Chondrocyte (in vitro differentiated cells): ENCODE measurements around the gene LRRC23. TPM values are rescaled to one million over a fixed set of nuclear protein-coding genes. Genes with fewer than 3 reads are reported as not detected.
A peak's percentile ranks its signal among the peaks of the same experiment; 100 is the strongest.

Experiments used
- DNase-seq: peaks from one replicate; pipeline ENCODE4 v3.0.0; 2021; ENCODE audit warnings: mixed read lengths, low spot score
- H3K27ac Mint-ChIP-seq: one replicate; pipeline ENCODE4 v1.8.0; 2021; ENCODE audit warnings: mild to moderate bottlenecking, moderate library complexity, mixed read lengths; ENCODE audit not compliant: unreplicated experiment
- H3K27me3 Mint-ChIP-seq: 2 replicates; pipeline ENCODE4 v1.8.0; 2021; ENCODE audit warnings: low read depth, mixed read lengths
- H3K36me3 Mint-ChIP-seq: 2 replicates; pipeline ENCODE4 v1.8.0; 2021; ENCODE audit warnings: low read depth, mixed read lengths
- H3K4me1 Mint-ChIP-seq: 2 replicates; pipeline ENCODE4 v1.8.0; 2021; ENCODE audit warnings: low read depth, mild to moderate bottlenecking, mixed read lengths
- H3K4me3 Mint-ChIP-seq: one replicate; pipeline ENCODE4 v1.8.0; 2021; ENCODE audit warnings: mild to moderate bottlenecking, moderate library complexity, mixed read lengths; ENCODE audit not compliant: unreplicated experiment
- H3K9me3 Mint-ChIP-seq: 2 replicates; pipeline ENCODE4 v1.8.0; 2021; ENCODE audit warnings: low read depth, mixed read lengths
- total RNA-seq: library from RNA; stranded (reverse); gene quantifications from 3 replicates; pipeline ENCODE4 v1.2.1, GENCODE V29; 2021
- TF ChIP-seq, protein P1 (sequence below): fragments of 200-600 bp; sonication (generic); IDR thresholded peaks from 2 replicates; pipeline ENCODE4 v1.5.0; 2021; ENCODE audit warnings: antibody characterized with exemption, mild to moderate bottlenecking, moderate library complexity

The LRRC23 gene
- total RNA-seq, 1 donor from 2014 or later: 6.3 TPM

DNA sequence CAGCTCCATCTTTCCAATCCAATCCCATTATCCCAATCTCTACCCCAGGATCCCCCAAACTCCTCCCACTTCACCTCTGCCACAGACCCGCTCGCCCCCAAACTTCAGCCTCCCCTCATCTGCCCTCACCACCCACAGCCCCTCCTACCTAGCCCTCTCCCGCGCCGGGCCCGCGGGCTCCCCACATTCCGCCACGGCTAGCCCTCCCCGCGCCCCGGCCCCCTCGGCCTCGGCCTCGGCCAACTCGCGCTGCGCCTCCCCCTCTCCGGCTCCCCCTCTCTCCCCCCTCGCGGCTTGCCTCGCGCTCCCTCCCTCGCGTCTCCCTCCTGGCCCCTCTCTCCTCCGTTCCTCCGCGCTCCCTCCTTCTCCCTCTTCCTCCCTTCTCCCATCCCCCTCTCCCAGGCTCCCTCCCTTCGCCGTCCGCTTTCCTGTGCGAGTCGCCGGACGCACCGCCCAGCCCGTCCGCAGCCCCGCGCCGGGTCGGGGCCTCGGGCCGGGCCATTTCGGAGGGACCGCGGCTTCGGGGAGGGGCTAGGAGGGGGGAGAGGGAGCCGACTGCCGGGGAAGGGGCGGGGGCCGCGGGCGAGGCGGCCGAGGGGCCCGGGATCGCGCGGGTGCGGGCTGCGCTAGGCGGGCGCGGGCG, 22.9 kb downstream of the LRRC23 start, which contains the start of gene ATN1:
TSS of gene ATN1 (plus strand) at position 581 of the 643 bp plus-strand sequence. CDS start 6,043 bp downstream, outside the sequence.
- peaks cover 68% of the 10 kb centered on the region for H3K4me1 Mint-ChIP-seq

DNA sequence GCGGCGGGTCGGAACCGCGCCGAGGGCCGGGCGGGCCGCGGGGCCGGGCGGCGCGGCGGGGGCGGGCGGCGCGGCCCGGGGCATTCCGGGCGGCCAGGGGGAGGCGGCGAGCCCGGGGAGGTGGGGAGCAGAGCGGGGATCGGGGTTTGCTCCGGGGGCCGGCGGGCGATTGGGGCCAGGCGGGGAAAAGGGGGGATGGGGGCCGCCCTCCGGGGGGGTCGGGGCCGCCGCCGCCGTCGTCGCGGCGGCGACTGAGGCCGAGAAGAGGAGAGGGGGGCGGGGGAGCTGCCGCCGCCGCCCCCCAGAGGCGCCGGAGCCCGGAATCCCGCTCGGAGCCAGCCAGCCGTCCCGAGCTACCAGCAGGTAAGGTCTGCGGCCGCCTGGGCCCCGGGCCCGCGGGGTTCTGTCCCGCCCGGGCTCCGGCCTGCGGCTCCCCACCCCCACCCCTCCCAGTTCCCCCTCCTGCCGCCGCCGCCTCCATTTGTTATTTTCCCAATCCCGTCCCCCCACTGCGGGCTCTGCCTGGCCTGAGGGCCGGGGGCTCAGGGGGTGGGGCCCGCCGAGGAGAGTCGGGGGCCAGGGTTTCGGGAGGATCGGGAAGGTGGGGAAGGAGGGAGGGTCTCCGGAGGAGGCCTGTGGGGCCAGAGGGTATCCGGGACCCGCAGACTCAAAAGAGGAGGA, 23.5 kb downstream of the LRRC23 start:
- DNase-seq: no peak
- peaks cover 3% of the 10 kb centered on the region for H3K36me3 Mint-ChIP-seq
- TF ChIP-seq, protein P1, sequence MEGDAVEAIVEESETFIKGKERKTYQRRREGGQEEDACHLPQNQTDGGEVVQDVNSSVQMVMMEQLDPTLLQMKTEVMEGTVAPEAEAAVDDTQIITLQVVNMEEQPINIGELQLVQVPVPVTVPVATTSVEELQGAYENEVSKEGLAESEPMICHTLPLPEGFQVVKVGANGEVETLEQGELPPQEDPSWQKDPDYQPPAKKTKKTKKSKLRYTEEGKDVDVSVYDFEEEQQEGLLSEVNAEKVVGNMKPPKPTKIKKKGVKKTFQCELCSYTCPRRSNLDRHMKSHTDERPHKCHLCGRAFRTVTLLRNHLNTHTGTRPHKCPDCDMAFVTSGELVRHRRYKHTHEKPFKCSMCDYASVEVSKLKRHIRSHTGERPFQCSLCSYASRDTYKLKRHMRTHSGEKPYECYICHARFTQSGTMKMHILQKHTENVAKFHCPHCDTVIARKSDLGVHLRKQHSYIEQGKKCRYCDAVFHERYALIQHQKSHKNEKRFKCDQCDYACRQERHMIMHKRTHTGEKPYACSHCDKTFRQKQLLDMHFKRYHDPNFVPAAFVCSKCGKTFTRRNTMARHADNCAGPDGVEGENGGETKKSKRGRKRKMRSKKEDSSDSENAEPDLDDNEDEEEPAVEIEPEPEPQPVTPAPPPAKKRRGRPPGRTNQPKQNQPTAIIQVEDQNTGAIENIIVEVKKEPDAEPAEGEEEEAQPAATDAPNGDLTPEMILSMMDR: no peak
- peaks cover 74% of the 10 kb centered on the region for H3K4me1 Mint-ChIP-seq
- peak overlapping the region; percentile 90 for H3K27ac Mint-ChIP-seq
- H3K4me3 Mint-ChIP-seq: peak overlapping the region; percentile 96
- no peaks in the 10 kb centered on the region for H3K9me3 Mint-ChIP-seq
- H3K27me3 Mint-ChIP-seq: no peaks in the 10 kb centered on the region

More for the DNA sequence above, 22.9 kb downstream of the LRRC23 start, which contains the start of gene ATN1:
- no peak for DNase-seq
- H3K4me3 Mint-ChIP-seq: peak within 1 kb of the TSS; percentile 96
- no peaks in the 10 kb centered on the region for H3K27me3 Mint-ChIP-seq
- peak within 1 kb of the TSS; percentile 98 for H3K27ac Mint-ChIP-seq
- peaks cover 3% of the 10 kb centered on the region for H3K36me3 Mint-ChIP-seq
- no peaks in the 10 kb centered on the region for H3K9me3 Mint-ChIP-seq
- TF ChIP-seq, protein P1: no peak

DNA sequence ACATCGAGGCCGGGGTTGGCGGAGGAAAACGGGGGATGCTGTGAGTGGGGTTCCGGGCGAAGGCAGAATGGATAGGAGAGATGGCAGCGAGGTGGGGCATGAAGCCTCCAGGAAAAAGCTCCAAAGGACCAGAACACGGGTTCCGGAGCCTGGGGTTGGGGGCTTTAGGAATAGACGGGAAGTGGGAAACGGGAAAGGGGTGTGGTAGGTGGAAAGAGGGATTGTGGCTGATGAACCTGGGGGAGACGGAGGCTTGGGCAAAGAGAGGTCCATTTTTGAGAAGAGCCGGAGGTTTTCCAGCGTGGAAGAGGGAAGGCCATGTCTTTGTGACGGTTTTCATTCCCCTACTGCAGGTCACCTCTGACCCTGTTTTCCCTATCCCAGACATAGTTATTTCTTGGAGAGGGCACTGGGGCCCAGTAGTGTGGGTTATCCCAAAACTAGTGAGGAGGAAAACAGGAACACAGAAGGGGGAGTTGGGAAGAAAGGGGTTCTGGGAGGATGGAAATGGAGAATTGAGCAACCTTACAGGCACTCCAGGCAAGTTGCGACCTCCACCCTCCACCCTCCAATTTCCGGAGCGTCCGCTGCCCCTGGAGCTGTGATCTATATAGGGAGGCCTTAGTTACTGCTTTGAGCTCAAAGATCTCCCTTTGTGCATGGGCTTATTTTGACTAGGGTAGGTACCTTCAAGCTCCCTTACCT, 24.2 kb downstream of the LRRC23 start:
- TF ChIP-seq, protein P1: no peak
- no peak for DNase-seq
- Mint-ChIP-seq H3K27ac (peak overlapping the region; percentile 90), H3K4me3 (peak overlapping the region; percentile 96), H3K9me3 (no peaks in the 10 kb centered on the region), H3K4me1 (peaks cover 80% of the 10 kb centered on the region), H3K36me3 (peaks cover 5% of the 10 kb centered on the region), H3K27me3 (no peaks in the 10 kb centered on the region)

DNA sequence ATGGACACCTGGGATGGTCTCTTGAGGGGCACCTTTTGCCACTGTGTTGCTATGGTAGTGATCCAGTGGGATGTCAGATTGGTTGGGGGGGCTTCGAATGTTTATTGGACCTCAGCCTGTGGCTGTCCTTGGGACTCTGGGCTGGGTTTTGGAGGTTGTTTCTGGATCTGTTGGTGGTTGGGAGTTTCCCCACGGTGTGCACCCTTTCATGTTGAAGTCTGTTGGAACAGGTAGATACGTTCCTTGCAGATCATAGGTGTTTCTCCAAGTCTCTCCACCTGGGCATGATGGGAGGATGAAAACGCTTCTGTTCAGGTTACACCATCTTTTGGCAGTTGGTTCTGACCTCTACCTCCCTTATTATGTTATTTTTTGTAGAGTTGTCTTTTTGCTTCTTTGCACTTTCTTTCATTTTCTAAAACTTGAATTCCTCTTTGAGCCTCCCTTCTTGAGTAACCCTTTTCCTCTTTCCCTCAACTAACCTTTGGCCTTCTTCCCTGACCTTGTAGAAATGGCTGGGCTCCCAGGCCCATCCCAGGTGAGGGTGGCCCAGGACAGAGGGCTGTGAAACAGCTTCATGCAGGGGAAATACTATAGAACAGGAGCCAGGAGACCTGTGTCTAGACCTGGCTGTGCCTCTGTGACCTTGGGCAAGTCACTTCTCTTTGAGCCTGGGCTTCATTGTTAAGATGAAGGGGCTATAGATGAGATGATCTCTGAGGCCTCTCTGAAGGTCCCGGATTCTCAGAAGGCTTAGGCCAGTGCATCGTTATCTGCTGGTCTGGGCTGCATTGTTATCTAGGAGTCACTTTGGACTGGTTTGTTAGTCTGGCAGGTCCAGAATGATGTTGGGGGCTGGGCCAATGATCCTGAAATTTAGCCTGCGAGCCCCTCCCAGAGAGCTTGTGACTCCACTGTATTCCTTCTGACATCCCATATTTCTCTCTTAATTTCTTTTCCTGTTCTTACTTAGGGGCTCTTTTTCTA, 25.1 kb downstream of the LRRC23 start:
- Mint-ChIP-seq H3K27me3 (no peaks in the 10 kb centered on the region), H3K4me1 (peaks cover 80% of the 10 kb centered on the region), H3K9me3 (no peaks in the 10 kb centered on the region), H3K4me3 (peak overlapping the region; percentile 96), H3K36me3 (peaks cover 9% of the 10 kb centered on the region), H3K27ac (peak overlapping the region; percentile 90)
- no peak for DNase-seq
- TF ChIP-seq, protein P1: no peak
